ENCODE data around the gene CASKIN1.

- TF ChIP-seq, protein P1, sequence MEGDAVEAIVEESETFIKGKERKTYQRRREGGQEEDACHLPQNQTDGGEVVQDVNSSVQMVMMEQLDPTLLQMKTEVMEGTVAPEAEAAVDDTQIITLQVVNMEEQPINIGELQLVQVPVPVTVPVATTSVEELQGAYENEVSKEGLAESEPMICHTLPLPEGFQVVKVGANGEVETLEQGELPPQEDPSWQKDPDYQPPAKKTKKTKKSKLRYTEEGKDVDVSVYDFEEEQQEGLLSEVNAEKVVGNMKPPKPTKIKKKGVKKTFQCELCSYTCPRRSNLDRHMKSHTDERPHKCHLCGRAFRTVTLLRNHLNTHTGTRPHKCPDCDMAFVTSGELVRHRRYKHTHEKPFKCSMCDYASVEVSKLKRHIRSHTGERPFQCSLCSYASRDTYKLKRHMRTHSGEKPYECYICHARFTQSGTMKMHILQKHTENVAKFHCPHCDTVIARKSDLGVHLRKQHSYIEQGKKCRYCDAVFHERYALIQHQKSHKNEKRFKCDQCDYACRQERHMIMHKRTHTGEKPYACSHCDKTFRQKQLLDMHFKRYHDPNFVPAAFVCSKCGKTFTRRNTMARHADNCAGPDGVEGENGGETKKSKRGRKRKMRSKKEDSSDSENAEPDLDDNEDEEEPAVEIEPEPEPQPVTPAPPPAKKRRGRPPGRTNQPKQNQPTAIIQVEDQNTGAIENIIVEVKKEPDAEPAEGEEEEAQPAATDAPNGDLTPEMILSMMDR (IDR thresholded peaks at IDR 0.05), result peak in 1 of 3 donors; percentile 54
- TF ChIP-seq POLR2A (IDR thresholded peaks at IDR 0.05), result no peak
Observed at GRCh38 chr16:2157480-2158261, 38.7 kb downstream of the CASKIN1 start.

Data from lower leg skin (tissue), 3 donors.